Liver (tissue), 9 donors: ENCODE measurements around the gene GPR39. TPM values are rescaled to one million over a fixed set of nuclear protein-coding genes. Genes with fewer than 3 reads are reported as not detected.

Experiments used
- DNase-seq: peaks from one replicate; pipeline ENCODE4 v3.0.0-alpha.2; 2017; ENCODE audit warnings: low spot score
- H3K27ac ChIP-seq, 2 donors: one replicate each; pipeline ENCODE4 v1.7.0; 2013; ENCODE audit warnings: inconsistent platforms in 2 of 2, low read length in 2 of 2, control low read depth in 1 of 2, low read depth in 1 of 2, mild to moderate bottlenecking in 1 of 2
- H3K27me3 ChIP-seq, 4 donors: one replicate each; pipeline versions ENCODE4 v1.6.1 to v1.7.0; 2013; ENCODE audit warnings: low read length in 3 of 4, inconsistent platforms in 1 of 4, mild to moderate bottlenecking in 1 of 4, moderate library complexity in 1 of 4; ENCODE audit not compliant: control insufficient read depth in 4 of 4, insufficient read depth in 4 of 4
- H3K36me3 ChIP-seq, 4 donors: one replicate each; pipeline versions ENCODE4 v1.6.1 to v1.7.0; 2013; ENCODE audit warnings: low read length in 3 of 4, mild to moderate bottlenecking in 3 of 4, low read depth in 1 of 4, moderate library complexity in 1 of 4; ENCODE audit not compliant: control insufficient read depth in 4 of 4, insufficient read depth in 3 of 4
- H3K4me1 ChIP-seq, 4 donors: one replicate each; pipeline versions ENCODE4 v1.6.1 to v1.7.0; 2013; ENCODE audit warnings: low read length in 3 of 4, mild to moderate bottlenecking in 3 of 4, moderate library complexity in 1 of 4; ENCODE audit not compliant: control insufficient read depth in 4 of 4, insufficient read depth in 4 of 4
- H3K4me3 ChIP-seq, 3 donors: one replicate each; pipeline versions ENCODE4 v1.6.1 to v1.7.0; 2013; ENCODE audit warnings: low read length in 3 of 3, control low read depth in 1 of 3, low read depth in 1 of 3, mild to moderate bottlenecking in 1 of 3
- H3K9ac ChIP-seq, 2 donors: one replicate each; pipeline ENCODE4 v1.7.0; 2013; ENCODE audit warnings: low read length in 2 of 2, mild to moderate bottlenecking in 2 of 2, moderate library complexity in 2 of 2, control low read depth in 1 of 2, low read depth in 1 of 2
- H3K9me3 ChIP-seq, 4 donors: one replicate each; pipeline versions ENCODE4 v1.6.1 to v1.7.0; 2013; ENCODE audit warnings: low read length in 3 of 4; ENCODE audit not compliant: control insufficient read depth in 4 of 4
- EGR1 ChIP-seq, 2 donors: IDR thresholded peaks; 2 replicates each; pipeline ENCODE4 v1.6.1; 2016 to 2018; ENCODE audit warnings: antibody characterized with exemption in 2 of 2, low read depth in 2 of 2
- FOXA1 ChIP-seq: IDR thresholded peaks from 2 replicates; pipeline ENCODE4 v1.6.1; 2016; ENCODE audit warnings: antibody characterized with exemption
- FOXA2 ChIP-seq: IDR thresholded peaks from 2 replicates; pipeline ENCODE4 v1.6.1; 2016; ENCODE audit warnings: antibody characterized with exemption
- GABPA ChIP-seq, 2 donors: IDR thresholded peaks in 1 of 2; conservative IDR thresholded peaks in 1 of 2; 2 replicates each; pipeline ENCODE4 v1.6.1; 2016; ENCODE audit warnings: antibody characterized with exemption in 2 of 2, mild to moderate bottlenecking in 1 of 2, moderate library complexity in 1 of 2
- HNF4A ChIP-seq, 2 donors: conservative IDR thresholded peaks; 2 replicates each; pipeline ENCODE4 v1.6.1; 2016; ENCODE audit warnings: antibody characterized with exemption in 2 of 2, mild to moderate bottlenecking in 2 of 2
- JUND ChIP-seq, 2 donors: IDR thresholded peaks; 2 replicates each; pipeline ENCODE4 v1.6.1; 2016; ENCODE audit warnings: antibody characterized with exemption in 2 of 2
- MAX ChIP-seq: IDR thresholded peaks from 2 replicates; pipeline ENCODE4 v1.6.1; 2016; ENCODE audit warnings: antibody characterized with exemption
- NR2F2 ChIP-seq: IDR thresholded peaks from 2 replicates; pipeline ENCODE4 v1.6.1; 2016; ENCODE audit warnings: antibody characterized with exemption
- REST ChIP-seq: IDR thresholded peaks from 2 replicates; pipeline ENCODE4 v1.6.1; 2016; ENCODE audit warnings: antibody characterized with exemption, mild to moderate bottlenecking
- RXRA ChIP-seq, 2 donors: IDR thresholded peaks; 2 replicates each; pipeline ENCODE4 v1.6.1; 2017 to 2018; ENCODE audit warnings: antibody characterized with exemption in 2 of 2, mild to moderate bottlenecking in 1 of 2
- SP1 ChIP-seq: IDR thresholded peaks from 2 replicates; pipeline ENCODE4 v1.6.1; 2018; ENCODE audit warnings: antibody characterized with exemption, mild to moderate bottlenecking
- TAF1 ChIP-seq: conservative IDR thresholded peaks from 2 replicates; pipeline ENCODE4 v1.6.1; 2016; ENCODE audit warnings: antibody characterized with exemption, mild to moderate bottlenecking
- YY1 ChIP-seq: IDR thresholded peaks from 2 replicates; pipeline ENCODE4 v1.6.1; 2016; ENCODE audit warnings: antibody characterized with exemption, mild to moderate bottlenecking
- WGBS: extraction: QIAGEN DNeasy Blood & Tissue Kit; methylation state at CpG from one replicate; pipeline ENCODE4 v1.1.7; 2013; 5-methylcytosine and 5-hydroxymethylcytosine counted together
- polyA plus RNA-seq, 2 donors: library from polyadenylated mRNA; stranded (reverse) in 1 of 2; unstranded in 1 of 2; fragments of 200-250 nt in 1 of 2; fragments of >200 nt in 1 of 2; fragmentation: Nextera tagmentation in 1 of 2; extraction: Ambion mirVana in 1 of 2; gene quantifications; one replicate each; pipeline versions ENCODE4 v1.2.1 to v1.2.3, GENCODE V29; 2013 to 2015
- total RNA-seq, 2 donors: library from RNA; depleted of rRNA; stranded (reverse); fragments of >200 nt; gene quantifications; one replicate each; pipeline ENCODE4 v1.2.3, GENCODE V29; 2014
- TF ChIP-seq, protein P1 (sequence below): fragments of 150-350 bp; IDR thresholded peaks from 2 replicates; pipeline ENCODE4 v1.5.1; 2017; ENCODE audit warnings: improper control_type of control experiment, low read depth, low read length; ENCODE audit not compliant: missing input control
- TF ChIP-seq, protein P2 (sequence below): IDR thresholded peaks from 2 replicates; pipeline ENCODE4 v1.6.1; 2016; ENCODE audit warnings: antibody characterized with exemption
- donor health status: healthy.
- donor health status: healthy.
- donor health status: healthy.
- donor health status: healthy.
- donor health status: healthy.

GPR39 gene
- total and polyA plus RNA-seq, 4 donors, result 2.2 to 13.0 (median 2.8) TPM

GRCh38 chr2:132609101-132609890 is 192.7 kb downstream of the GPR39 start:
- TF ChIP-seq REST, result no peak
- no peak for TF ChIP-seq EGR1 (IDR thresholded peaks at IDR 0.05; ENCODE audit: low read depth in 2 of 2)
- TF ChIP-seq MAX, result no peak
- TF ChIP-seq YY1, result no peak
- TF ChIP-seq, protein P1, sequence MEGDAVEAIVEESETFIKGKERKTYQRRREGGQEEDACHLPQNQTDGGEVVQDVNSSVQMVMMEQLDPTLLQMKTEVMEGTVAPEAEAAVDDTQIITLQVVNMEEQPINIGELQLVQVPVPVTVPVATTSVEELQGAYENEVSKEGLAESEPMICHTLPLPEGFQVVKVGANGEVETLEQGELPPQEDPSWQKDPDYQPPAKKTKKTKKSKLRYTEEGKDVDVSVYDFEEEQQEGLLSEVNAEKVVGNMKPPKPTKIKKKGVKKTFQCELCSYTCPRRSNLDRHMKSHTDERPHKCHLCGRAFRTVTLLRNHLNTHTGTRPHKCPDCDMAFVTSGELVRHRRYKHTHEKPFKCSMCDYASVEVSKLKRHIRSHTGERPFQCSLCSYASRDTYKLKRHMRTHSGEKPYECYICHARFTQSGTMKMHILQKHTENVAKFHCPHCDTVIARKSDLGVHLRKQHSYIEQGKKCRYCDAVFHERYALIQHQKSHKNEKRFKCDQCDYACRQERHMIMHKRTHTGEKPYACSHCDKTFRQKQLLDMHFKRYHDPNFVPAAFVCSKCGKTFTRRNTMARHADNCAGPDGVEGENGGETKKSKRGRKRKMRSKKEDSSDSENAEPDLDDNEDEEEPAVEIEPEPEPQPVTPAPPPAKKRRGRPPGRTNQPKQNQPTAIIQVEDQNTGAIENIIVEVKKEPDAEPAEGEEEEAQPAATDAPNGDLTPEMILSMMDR, result no peak
- TF ChIP-seq NR2F2, result no peak
- TF ChIP-seq RXRA (IDR thresholded peaks at IDR 0.05), result no peak
- TF ChIP-seq GABPA (IDR thresholded peaks at IDR 0.05 in 1 of 2, conservative IDR thresholded peaks at IDR 0.05 in 1 of 2), result no peak
- TF ChIP-seq HNF4A (conservative IDR thresholded peaks at IDR 0.05), result no peak
- no peak for TF ChIP-seq TAF1
- TF ChIP-seq FOXA2, result no peak
- TF ChIP-seq FOXA1, result no peak
- no peak for TF ChIP-seq JUND (IDR thresholded peaks at IDR 0.05)
- TF ChIP-seq, protein P2, sequence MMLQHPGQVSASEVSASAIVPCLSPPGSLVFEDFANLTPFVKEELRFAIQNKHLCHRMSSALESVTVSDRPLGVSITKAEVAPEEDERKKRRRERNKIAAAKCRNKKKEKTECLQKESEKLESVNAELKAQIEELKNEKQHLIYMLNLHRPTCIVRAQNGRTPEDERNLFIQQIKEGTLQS, result no peak
- H3K9ac ChIP-seq, result no peak overlapping the region
- no peak overlapping the region for H3K27ac ChIP-seq
- H3K9me3 ChIP-seq, result no peaks in the 10 kb centered on the region
- H3K4me1 ChIP-seq, result no peaks in the 10 kb centered on the region
- H3K36me3 ChIP-seq, result no peaks in the 10 kb centered on the region
- WGBS, result 91% methylated on average over 8 of the region's 8 CpGs
- H3K27me3 ChIP-seq, result no peaks in the 10 kb centered on the region
- no peak for DNase-seq
- no peak overlapping the region for H3K4me3 ChIP-seq

GRCh38 chr2:132611719-132612118 is 195.1 kb downstream of the GPR39 start:
- Histone ChIP-seq H3K4me3 (no peak overlapping the region), H3K9ac (no peak overlapping the region), H3K27me3 (no peaks in the 10 kb centered on the region), H3K36me3 (no peaks in the 10 kb centered on the region), H3K9me3 (no peaks in the 10 kb centered on the region), H3K4me1 (no peaks in the 10 kb centered on the region), H3K27ac (no peak overlapping the region)
- TF ChIP-seq JUND (IDR thresholded peaks at IDR 0.05), result no peak
- no peak for TF ChIP-seq TAF1
- TF ChIP-seq HNF4A (conservative IDR thresholded peaks at IDR 0.05), result no peak
- TF ChIP-seq SP1, result no peak
- TF ChIP-seq EGR1 (IDR thresholded peaks at IDR 0.05; ENCODE audit: low read depth in 2 of 2), result no peak
- TF ChIP-seq NR2F2, result no peak
- no peak for TF ChIP-seq RXRA (IDR thresholded peaks at IDR 0.05)
- TF ChIP-seq, protein P2, result no peak
- no peak for TF ChIP-seq FOXA1
- 70% methylated on average over 2 of the region's 2 CpGs for WGBS
- DNase-seq, result no peak
